CD4-positive, alpha-beta T cell treated with Interferon alpha-2 for 1 hour (primary cell): ENCODE measurements around the gene TIMP3.

ENCODE experiments used
- DNase-seq, 2 donors: peaks; one replicate each; pipeline ENCODE4 v3.0.0-alpha.2; 2020 to 2022

The TIMP3 gene

GRCh38 chr22:32896891-32897290, 95.4 kb downstream of the TIMP3 start:
- DNase-seq = no peak

DNA sequence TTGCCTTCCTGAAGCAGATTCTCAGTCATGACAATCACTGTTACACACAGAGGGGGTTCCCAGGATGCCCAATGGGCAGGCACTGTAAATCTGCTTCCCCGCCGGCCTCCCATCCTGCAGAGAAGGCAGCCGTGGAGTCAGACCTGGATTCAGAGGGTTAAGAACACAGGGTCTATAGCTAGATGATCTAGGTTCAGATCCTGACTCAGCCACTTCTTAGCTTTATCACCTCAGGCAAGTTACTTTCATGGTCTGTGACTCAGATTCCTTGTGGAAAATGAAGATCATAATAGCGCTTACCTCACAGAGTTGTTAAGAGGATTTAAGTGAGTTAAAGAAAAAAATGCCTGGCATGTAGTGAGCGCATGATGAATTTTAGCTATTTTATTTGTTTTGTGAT, 95.9 kb downstream of the TIMP3 start:
- no peak for DNase-seq

DNA sequence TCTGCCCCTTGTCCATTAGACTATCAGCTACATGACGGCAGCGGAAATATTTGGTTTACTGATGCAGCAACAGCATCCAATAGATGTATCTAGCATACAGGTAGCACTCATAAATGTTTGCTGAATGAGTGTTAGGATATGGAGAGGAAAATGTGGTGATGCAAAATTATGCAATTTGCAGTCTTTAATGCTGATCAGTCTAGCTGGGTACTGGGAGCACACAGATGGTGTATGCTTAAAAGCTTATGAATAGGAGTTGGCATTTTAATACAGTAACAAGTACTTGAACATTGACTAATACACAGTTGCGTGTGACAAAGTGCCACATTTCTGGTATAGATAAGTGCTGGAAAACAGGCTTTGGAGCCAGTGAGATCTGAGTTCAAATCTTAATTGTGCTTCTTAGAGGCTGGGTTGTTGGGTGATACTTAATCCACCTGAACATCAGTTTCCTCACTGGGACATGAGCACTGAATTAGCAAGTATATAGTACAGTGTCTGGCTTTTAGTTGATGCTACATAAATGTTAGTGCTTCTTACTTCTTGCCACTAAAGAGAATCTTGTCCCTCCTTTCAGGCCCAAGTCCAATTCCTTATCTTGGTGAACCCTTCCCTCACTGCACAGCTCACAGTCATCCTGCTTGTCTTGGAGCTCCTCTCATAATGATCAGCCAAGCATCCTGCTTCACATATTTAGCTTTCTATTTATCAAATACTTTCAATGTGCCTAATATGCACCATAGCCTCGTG, 99.6 kb downstream of the TIMP3 start:
- no peak for DNase-seq

DNA sequence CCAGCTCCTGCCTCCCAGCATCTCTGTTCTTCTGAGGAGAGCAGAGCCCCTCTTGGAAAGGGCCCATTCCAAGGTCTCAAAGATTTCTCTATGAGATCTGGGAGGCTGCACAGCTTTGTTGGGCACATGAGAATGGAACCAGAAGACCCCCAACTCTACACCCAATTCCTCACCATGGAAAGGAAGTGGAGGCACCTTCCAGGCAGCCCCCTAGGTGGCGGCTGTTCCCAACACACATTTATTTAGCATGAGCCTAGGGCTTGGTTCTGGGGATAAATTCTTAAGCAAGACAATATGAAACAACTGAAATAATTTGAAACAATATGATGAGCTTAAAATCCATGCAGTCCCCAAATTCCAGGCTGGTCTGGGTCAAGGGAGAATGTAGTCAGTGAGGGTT, 100.4 kb downstream of the TIMP3 start:
- DNase-seq = no peak

DNA sequence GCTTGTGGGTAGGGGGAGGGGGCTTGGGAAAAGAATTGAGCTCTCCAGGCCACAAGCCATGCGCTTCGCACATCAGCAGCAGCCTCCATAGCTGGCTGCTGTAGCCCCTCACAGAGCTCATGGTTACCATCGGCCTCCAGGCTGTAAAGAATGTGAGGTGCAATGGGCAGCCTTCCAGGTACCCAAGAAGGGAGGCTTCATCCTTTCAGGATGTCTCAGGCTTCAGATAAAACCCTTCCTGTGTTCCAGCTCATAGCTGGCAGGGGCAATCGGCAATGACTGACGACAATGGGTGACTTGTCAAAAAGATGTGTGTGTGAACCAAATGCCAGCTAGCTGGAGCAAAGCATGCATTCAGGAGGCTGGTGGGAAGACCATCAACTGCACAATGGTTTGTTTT, 102.0 kb downstream of the TIMP3 start:
- no peak for DNase-seq

DNA sequence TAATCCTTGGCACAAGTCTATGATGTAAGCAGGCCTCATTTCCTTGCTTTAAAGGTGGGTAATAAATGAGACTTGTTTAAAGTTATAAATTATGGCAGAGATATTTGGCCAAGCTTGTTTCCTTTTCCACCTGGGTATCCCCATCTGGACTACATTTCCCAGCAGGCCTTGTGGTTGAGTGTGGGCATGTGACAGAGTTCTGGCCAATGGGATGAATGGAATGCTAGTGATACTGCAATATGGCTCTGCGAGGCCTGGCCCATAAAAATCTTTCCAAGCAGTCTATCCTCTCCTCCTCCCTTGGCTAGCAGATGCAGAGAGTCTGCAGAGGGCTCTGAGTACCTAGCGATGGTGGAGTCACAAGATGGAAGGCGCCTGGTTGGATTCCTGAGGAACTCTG, 102.5 kb downstream of the TIMP3 start:
- DNase-seq = peak in 1 of 2 donors; percentile 27

GRCh38 chr22:32905400-32905799, 103.9 kb downstream of the TIMP3 start:
- no peak for DNase-seq

DNA sequence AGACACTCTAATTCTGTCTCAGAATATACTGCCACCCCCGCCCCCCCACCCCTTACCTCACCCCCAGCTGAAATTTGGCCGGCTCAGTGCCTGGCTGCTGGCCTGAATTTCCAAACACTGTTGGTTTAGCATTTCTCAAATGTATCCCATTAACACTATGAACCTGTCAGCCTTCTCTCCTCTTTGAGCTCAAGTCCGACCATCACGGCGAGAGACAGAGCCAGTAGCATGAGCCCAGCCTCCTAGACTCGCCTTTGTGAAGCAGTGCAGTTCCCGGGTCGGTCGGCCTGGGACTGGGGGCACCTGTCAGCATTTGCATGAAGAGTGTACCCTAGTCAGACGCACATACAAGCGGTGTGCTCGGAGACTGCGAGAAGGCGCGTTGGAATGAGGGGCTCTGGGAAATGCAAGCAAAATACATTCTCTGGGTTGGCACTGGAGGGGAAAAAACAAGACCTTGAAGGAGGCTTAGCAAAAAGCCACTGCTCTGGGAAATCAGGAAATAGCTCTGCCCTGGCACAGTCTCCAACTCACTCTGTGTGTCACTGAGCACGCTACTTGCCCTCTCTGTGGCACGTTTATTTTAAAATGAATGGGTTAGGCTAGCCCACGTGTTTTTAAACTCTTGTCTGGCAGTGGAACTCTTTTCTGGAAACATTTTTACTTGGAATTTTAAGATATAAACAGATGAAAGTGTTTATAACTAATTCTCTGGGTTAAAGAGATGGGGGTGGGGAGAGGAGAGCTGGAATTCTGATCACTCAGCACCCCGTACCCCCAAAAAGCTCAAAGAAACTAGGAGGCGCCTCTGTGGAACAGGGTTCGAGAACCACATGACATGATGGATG, 108.3 kb downstream of the TIMP3 start:
- no peak for DNase-seq

GRCh38 chr22:32910429-32910772, 108.9 kb downstream of the TIMP3 start:
- no peak for DNase-seq

DNA sequence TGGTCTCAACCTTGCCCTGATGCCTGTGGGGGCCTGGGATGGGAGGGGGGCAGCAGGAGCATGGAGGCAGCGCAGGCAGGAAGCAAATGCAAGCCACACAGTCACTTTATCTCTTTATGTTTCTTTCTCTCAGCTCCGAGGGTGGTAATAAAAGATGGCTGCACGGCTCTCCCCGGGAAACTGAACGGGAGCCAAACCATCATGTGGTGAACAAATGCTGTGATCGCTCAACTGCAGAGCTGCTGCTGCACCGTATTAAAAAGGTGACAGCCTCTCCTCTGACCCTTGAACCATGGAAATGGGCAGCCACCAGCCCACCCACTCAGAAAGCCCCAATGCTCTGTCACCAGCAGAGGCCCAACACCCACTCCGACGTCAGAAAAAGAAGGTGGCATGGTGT, 110.0 kb downstream of the TIMP3 start:
- no peak for DNase-seq
